ENCODE data around the gene LDLRAP1.

LDLRAP1 gene

DNA sequence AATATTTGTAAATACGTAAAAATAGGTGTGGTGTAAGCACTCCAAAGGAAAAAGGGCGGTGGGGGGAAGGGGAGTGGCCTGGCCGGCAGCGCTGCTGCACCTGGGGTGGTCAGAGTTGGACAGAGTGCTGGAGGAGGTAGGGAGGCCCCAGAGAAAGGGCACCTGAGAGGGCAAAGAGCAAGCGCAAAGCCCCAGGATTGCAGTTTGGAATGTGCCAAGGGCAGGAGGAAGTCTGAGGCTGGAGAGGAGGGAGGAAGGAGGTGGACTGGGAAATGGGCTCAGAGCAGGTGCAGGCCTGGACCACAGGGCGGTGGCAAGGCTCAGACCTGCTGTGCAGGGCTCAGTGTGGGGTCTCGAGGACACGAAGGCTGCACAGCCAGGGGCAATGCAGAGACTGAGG, 30.6 kb downstream of the LDLRAP1 start:
- no peak overlapping the region for H3K27ac ChIP-seq
- no peaks in the 10 kb centered on the region for H3K9me3 ChIP-seq (ENCODE audit: severe bottlenecking)
- no peak for DNase-seq
- H3K4me3 ChIP-seq (ENCODE audit: low read depth, low read length), result no peak overlapping the region
- TF ChIP-seq, protein P1, sequence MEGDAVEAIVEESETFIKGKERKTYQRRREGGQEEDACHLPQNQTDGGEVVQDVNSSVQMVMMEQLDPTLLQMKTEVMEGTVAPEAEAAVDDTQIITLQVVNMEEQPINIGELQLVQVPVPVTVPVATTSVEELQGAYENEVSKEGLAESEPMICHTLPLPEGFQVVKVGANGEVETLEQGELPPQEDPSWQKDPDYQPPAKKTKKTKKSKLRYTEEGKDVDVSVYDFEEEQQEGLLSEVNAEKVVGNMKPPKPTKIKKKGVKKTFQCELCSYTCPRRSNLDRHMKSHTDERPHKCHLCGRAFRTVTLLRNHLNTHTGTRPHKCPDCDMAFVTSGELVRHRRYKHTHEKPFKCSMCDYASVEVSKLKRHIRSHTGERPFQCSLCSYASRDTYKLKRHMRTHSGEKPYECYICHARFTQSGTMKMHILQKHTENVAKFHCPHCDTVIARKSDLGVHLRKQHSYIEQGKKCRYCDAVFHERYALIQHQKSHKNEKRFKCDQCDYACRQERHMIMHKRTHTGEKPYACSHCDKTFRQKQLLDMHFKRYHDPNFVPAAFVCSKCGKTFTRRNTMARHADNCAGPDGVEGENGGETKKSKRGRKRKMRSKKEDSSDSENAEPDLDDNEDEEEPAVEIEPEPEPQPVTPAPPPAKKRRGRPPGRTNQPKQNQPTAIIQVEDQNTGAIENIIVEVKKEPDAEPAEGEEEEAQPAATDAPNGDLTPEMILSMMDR (IDR thresholded peaks at IDR 0.05; ENCODE audit: low read depth, low read length), result no peak
- H3K27me3 ChIP-seq (ENCODE audit: insufficient read depth, low read depth, severe bottlenecking), result no peaks in the 10 kb centered on the region
- H3K36me3 ChIP-seq, result no peaks in the 10 kb centered on the region

DNA sequence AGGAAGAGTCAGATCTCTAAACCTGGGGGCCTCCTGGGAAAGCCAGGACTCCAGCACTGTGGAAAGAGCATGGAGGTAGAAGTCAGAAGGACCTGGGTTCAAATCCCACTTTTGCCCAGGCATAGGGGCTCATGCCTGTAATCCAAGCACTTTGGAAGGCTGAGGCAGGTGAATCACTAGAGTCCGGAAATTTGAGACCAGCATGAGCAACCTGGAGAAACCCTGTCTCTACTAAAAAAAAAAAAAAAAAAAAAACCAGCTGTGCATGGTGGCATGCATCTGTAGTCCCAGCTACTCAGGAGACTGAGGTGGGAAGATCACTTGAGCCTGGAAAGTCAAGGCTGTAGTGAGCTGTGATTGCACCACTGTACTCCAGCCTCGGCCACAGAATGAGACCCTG, 31.8 kb downstream of the LDLRAP1 start:
- TF ChIP-seq, protein P1 (IDR thresholded peaks at IDR 0.05; ENCODE audit: low read depth, low read length), result no peak
- Histone ChIP-seq H3K9me3 (ENCODE audit: severe bottlenecking) (no peaks in the 10 kb centered on the region), H3K27me3 (ENCODE audit: insufficient read depth, low read depth, severe bottlenecking) (no peaks in the 10 kb centered on the region), H3K36me3 (no peaks in the 10 kb centered on the region), H3K27ac (no peak overlapping the region), H3K4me3 (ENCODE audit: low read depth, low read length) (no peak overlapping the region)
- DNase-seq, result no peak

DNA sequence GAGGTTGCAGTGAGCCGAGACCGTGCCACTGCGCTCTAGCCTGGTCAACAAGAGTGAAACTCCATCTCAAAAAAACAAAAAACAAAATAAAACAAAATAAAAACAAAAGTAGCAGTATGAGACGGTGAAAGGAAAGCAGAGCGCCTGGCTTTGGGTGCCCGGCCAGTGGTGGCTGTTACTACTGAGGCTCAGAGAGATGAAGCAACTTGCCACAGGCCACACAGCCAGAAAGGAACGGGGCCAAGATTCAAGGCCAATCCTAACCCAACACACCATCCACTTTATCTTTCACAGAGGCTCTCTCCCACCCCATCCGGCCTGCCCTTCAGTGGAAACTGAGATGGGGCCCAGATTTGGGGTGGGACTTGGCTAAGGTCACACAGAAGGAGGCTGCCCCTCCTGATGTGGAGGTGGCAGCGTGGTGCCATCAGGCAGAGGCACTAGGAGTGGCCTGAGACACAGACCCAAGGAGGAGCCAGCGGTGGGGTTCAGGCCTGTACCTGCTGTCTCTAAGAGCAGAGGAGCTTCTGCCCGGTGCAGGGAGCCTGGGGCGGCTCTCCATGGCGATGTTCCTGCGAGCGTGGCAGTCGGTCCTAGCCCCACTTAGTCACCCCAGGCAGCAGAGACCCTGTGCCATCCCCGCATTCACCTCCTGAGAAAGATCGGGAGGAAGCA, 33.2 kb downstream of the LDLRAP1 start:
- TF ChIP-seq, protein P1 (IDR thresholded peaks at IDR 0.05; ENCODE audit: low read depth, low read length), result no peak
- no peak overlapping the region for H3K27ac ChIP-seq
- no peak overlapping the region for H3K4me3 ChIP-seq (ENCODE audit: low read depth, low read length)
- no peaks in the 10 kb centered on the region for H3K36me3 ChIP-seq
- DNase-seq, result no peak
- H3K27me3 ChIP-seq (ENCODE audit: insufficient read depth, low read depth, severe bottlenecking), result no peaks in the 10 kb centered on the region
- H3K9me3 ChIP-seq (ENCODE audit: severe bottlenecking), result no peaks in the 10 kb centered on the region

DNA sequence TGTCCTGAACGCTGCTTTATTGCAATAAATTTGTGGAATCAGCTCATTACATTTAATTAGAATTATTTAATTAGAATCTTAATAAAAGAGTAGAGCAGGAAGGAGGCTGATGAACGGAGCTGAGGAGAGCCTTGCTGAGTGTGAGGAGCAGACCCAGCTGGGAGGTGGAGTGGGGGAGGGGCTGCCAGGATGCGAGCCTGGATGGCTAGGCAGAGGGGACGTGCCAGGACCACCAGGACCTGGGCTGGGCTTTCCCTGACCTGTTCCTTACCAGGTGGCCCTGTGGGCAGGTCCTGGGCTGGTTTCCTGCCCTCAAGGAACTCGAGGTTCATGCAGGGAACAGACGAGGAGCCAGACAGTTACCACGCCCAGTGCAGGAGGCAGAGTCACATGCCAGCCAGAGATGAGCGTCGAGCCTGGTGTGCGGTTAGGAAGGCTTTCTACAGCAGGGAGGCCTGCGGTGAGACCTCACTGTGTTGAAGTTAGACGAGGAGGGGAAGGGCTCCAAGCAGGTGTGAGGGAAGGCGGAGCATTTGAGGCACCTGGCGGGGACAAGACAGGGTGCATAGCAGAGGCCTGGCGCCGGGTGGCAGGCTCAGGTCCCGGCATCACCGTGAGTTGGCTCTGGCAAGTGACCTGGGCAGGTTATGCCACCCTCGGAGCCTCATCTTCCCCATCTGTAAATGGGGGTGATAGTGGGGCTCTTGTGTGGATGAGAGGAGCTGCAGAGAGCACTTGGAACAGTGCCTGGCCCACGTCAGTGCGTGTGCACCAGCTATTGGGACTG, 33.9 kb downstream of the LDLRAP1 start:
- TF ChIP-seq, protein P1 (IDR thresholded peaks at IDR 0.05; ENCODE audit: low read depth, low read length), result no peak
- Histone ChIP-seq H3K4me3 (ENCODE audit: low read depth, low read length) (no peak overlapping the region), H3K27me3 (ENCODE audit: insufficient read depth, low read depth, severe bottlenecking) (no peaks in the 10 kb centered on the region), H3K9me3 (ENCODE audit: severe bottlenecking) (no peaks in the 10 kb centered on the region), H3K36me3 (no peaks in the 10 kb centered on the region), H3K27ac (no peak overlapping the region)
- no peak for DNase-seq

DNA sequence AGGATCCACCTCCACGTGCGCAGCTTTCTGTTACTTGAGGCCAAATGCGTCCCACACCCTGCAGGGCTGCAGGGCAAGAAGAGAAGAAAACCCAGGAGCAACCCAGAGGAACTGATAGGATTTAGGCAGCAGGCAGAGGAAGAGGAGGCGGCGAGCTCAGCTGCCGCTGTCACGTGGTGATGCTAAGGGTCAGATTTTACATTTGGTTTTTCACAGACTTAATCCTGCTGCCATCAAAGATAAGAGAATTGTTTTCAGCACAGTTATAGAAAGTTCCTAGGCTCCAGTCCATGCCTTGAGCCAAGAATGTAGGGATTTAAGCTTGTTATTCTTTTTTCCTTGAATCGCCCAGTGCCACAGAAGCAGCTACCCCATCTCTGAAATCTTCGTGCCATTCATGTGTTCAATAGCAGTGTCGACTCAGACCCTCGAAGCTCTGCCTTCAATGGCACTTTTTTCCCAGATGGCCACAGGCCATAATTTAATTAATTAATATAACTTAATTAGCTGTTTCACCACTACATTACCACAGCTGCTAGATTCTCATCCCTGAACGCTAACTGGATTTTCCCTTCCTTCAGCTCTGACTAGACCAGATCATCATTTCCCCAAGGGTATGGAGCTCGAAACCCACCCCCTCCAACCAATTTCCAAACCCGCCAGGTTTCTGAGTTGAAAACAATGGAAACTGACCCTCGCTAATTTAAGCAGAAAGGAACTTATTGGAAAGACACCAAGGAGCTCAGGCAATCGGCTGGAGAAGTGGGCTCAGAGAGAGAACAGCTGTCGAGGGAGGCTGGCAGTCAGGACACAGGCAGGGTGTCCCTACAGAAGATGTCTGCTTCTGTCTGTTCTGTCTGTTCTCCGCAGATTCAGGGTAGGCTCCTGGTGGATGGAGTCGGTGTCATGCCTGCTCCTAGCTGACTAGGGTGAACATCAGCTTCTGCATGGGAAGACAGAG, 36.2 kb downstream of the LDLRAP1 start:
- Histone ChIP-seq H3K27me3 (ENCODE audit: insufficient read depth, low read depth, severe bottlenecking) (no peaks in the 10 kb centered on the region), H3K9me3 (ENCODE audit: severe bottlenecking) (no peaks in the 10 kb centered on the region), H3K27ac (no peak overlapping the region), H3K4me3 (ENCODE audit: low read depth, low read length) (no peak overlapping the region), H3K36me3 (no peaks in the 10 kb centered on the region)
- TF ChIP-seq, protein P1 (IDR thresholded peaks at IDR 0.05; ENCODE audit: low read depth, low read length), result no peak
- no peak for DNase-seq

Measured in WERI-Rb-1 (cell line).